Measurements from ENCODE around the gene PALLD. TPM values are rescaled to one million over a fixed set of nuclear protein-coding genes. Genes with fewer than 3 reads are reported as not detected.

The PALLD gene
- total and polyA plus RNA-seq, 2 experiments from 2014 or later: 17.9 to 30.5 TPM

- in situ Hi-C loops (cut with MboI): loop anchor here (25.0 kb wide), 1 partner anchor 508 kb away; no protein-coding TSS in a partner anchor
- peak; percentile 14 for DNase-seq
- H3K9me2 ChIP-seq (ENCODE audit: insufficient read depth): no peaks in the 10 kb centered on the region
- H3K27me3 ChIP-seq (replicated peaks; ENCODE audit: insufficient read depth): no peaks in the 10 kb centered on the region
- H3K79me2 ChIP-seq (ENCODE audit: insufficient read depth): no peaks in the 10 kb centered on the region
- peaks cover 14% of the 10 kb centered on the region for H3F3A ChIP-seq (ENCODE audit: insufficient read depth)
- H3K9ac ChIP-seq: no peak overlapping the region
- no peak overlapping the region for H2AFZ ChIP-seq
- H3K36me3 ChIP-seq (ENCODE audit: low read depth): no peaks in the 10 kb centered on the region
- H3K9me3 ChIP-seq (ENCODE audit: low read depth): no peaks in the 10 kb centered on the region
- H3K27ac ChIP-seq: no peak overlapping the region; the same call in 1 of the 2 replicates
- H3K4me3 ChIP-seq: no peak overlapping the region
- H4K20me1 ChIP-seq (ENCODE audit: insufficient read depth): no peaks in the 10 kb centered on the region
- TF ChIP-seq EZH2 (IDR thresholded peaks at IDR 0.05; ENCODE audit: insufficient read depth, poor library complexity, severe bottlenecking): no peak
- no peak overlapping the region for H3K4me2 ChIP-seq (ENCODE audit: unreplicated experiment)
- H3K4me1 ChIP-seq (ENCODE audit: insufficient read depth): peaks cover 23% of the 10 kb centered on the region
- 44 to 46% methylated on average over 2 of the region's 2 CpGs for WGBS, 2 experiments (ENCODE audit: low coverage in 1 of 2, low lambda C conversion rate in 2 of 2, missing lambda C conversion rate in 2 of 2)
These were observed 198.4 kb downstream of the PALLD start for GRCh38 chr4:168695288-168695687.

GRCh38 chr4:168696280-168696679 lies 199.4 kb downstream of the PALLD start:
- TF ChIP-seq EZH2phosphoT487 (IDR thresholded peaks at IDR 0.05; ENCODE audit: insufficient read depth, low read depth): no peak
- TF ChIP-seq EZH2 (IDR thresholded peaks at IDR 0.05; ENCODE audit: insufficient read depth, poor library complexity, severe bottlenecking): no peak
- Histone ChIP-seq H3K4me3 (no peak overlapping the region), H3K4me2 (ENCODE audit: unreplicated experiment) (no peak overlapping the region), H2AFZ (no peak overlapping the region), H3K27ac (no peak overlapping the region), H3K9me2 (ENCODE audit: insufficient read depth) (no peaks in the 10 kb centered on the region), H3F3A (ENCODE audit: insufficient read depth) (peaks cover 14% of the 10 kb centered on the region), H3K9me3 (ENCODE audit: low read depth) (no peaks in the 10 kb centered on the region), H4K20me1 (ENCODE audit: insufficient read depth) (no peaks in the 10 kb centered on the region), H3K27me3 (replicated peaks; ENCODE audit: insufficient read depth) (no peaks in the 10 kb centered on the region), H3K36me3 (ENCODE audit: low read depth) (no peaks in the 10 kb centered on the region), H3K4me1 (ENCODE audit: insufficient read depth) (peaks cover 23% of the 10 kb centered on the region), H3K79me2 (ENCODE audit: insufficient read depth) (no peaks in the 10 kb centered on the region), H3K9ac (no peak overlapping the region)
- in situ Hi-C loops (cut with MboI): loop anchor here (25.0 kb wide), 1 partner anchor 509 kb away; no protein-coding TSS in a partner anchor
- 85 to 95% methylated on average over 1 of the region's 1 CpG for WGBS, 2 experiments (ENCODE audit: low coverage in 1 of 2, low lambda C conversion rate in 2 of 2, missing lambda C conversion rate in 2 of 2)
- DNase-seq: no peak

GRCh38 chr4:168696826-168697225 lies 200.0 kb downstream of the PALLD start:
- Histone ChIP-seq H3K9me2 (ENCODE audit: insufficient read depth) (no peaks in the 10 kb centered on the region), H3K4me3 (no peak overlapping the region), H3K27me3 (replicated peaks; ENCODE audit: insufficient read depth) (no peaks in the 10 kb centered on the region), H3K36me3 (ENCODE audit: low read depth) (no peaks in the 10 kb centered on the region), H3K4me1 (ENCODE audit: insufficient read depth) (peaks cover 23% of the 10 kb centered on the region), H3K4me2 (ENCODE audit: unreplicated experiment) (no peak overlapping the region), H2AFZ (no peak overlapping the region), H3K79me2 (ENCODE audit: insufficient read depth) (no peaks in the 10 kb centered on the region), H4K20me1 (ENCODE audit: insufficient read depth) (no peaks in the 10 kb centered on the region), H3K9ac (no peak overlapping the region), H3K9me3 (ENCODE audit: low read depth) (no peaks in the 10 kb centered on the region), H3F3A (ENCODE audit: insufficient read depth) (peaks cover 14% of the 10 kb centered on the region), H3K27ac (no peak overlapping the region)
- WGBS, 2 experiments (ENCODE audit: low coverage in 1 of 2, low lambda C conversion rate in 2 of 2, missing lambda C conversion rate in 2 of 2): 93 to 96% methylated on average over 4 of the region's 4 CpGs
- TF ChIP-seq EZH2 (IDR thresholded peaks at IDR 0.05; ENCODE audit: insufficient read depth, poor library complexity, severe bottlenecking) (no peak), EZH2phosphoT487 (IDR thresholded peaks at IDR 0.05; ENCODE audit: insufficient read depth, low read depth) (no peak)
- in situ Hi-C loops (cut with MboI): loop anchor here (25.0 kb wide), 1 partner anchor 510 kb away; no protein-coding TSS in a partner anchor
- no peak for DNase-seq

GRCh38 chr4:168699224-168699878 lies 202.5 kb downstream of the PALLD start:
- peaks cover 12% of the 10 kb centered on the region for H3K4me1 ChIP-seq (ENCODE audit: insufficient read depth)
- in situ Hi-C loops (cut with MboI): loop anchor here (25.0 kb wide), 1 partner anchor 512 kb away; no protein-coding TSS in a partner anchor
- no peak overlapping the region for H3K9ac ChIP-seq
- H3K79me2 ChIP-seq (ENCODE audit: insufficient read depth): no peaks in the 10 kb centered on the region
- TF ChIP-seq EZH2phosphoT487 (IDR thresholded peaks at IDR 0.05; ENCODE audit: insufficient read depth, low read depth) (no peak), EZH2 (IDR thresholded peaks at IDR 0.05; ENCODE audit: insufficient read depth, poor library complexity, severe bottlenecking) (no peak)
- no peak for DNase-seq
- no peaks in the 10 kb centered on the region for H3K27me3 ChIP-seq (replicated peaks; ENCODE audit: insufficient read depth)
- no peak overlapping the region for H3K4me2 ChIP-seq (ENCODE audit: unreplicated experiment)
- 82 to 94% methylated on average over 3 of the region's 3 CpGs for WGBS, 2 experiments (ENCODE audit: low coverage in 1 of 2, low lambda C conversion rate in 2 of 2, missing lambda C conversion rate in 2 of 2)
- peaks cover 7% of the 10 kb centered on the region for H3F3A ChIP-seq (ENCODE audit: insufficient read depth)
- H2AFZ ChIP-seq: no peak overlapping the region
- no peaks in the 10 kb centered on the region for H3K9me3 ChIP-seq (ENCODE audit: low read depth)
- H4K20me1 ChIP-seq (ENCODE audit: insufficient read depth): no peaks in the 10 kb centered on the region
- no peaks in the 10 kb centered on the region for H3K36me3 ChIP-seq (ENCODE audit: low read depth)
- H3K27ac ChIP-seq: no peak overlapping the region
- H3K4me3 ChIP-seq: no peak overlapping the region
- H3K9me2 ChIP-seq (ENCODE audit: insufficient read depth): no peaks in the 10 kb centered on the region

Data from GM23248 (cell line).